ENCODE data around the gene MITF. TPM values are rescaled to one million over a fixed set of nuclear protein-coding genes. Genes with fewer than 3 reads are reported as not detected.

MITF gene
- total RNA-seq, 2 experiments from 2014 or later = not detected

- H3K27ac ChIP-seq (ENCODE audit: low read depth, low read length, poor library complexity, severe bottlenecking) = no peak overlapping the region
- no peak for DNase-seq (ENCODE audit: low spot score)
- no peaks in the 10 kb centered on the region for H3K79me2 ChIP-seq (ENCODE audit: insufficient read depth, low read depth, low read length)
- no peaks in the 10 kb centered on the region for H3K4me1 ChIP-seq (ENCODE audit: insufficient read depth, low read length, poor library complexity, severe bottlenecking)
- CTCF ChIA-PET (ENCODE audit: unreplicated experiment) = no interaction called here
- no peak for TF ChIP-seq EZH2phosphoT487 (IDR thresholded peaks at IDR 0.05; ENCODE audit: borderline replicate concordance, low read depth, low read length)
- TF ChIP-seq CTCF (conservative IDR thresholded peaks at IDR 0.05; ENCODE audit: low read length) = no peak
- no peak overlapping the region for H3K4me3 ChIP-seq (ENCODE audit: low read depth, low read length, poor library complexity, severe bottlenecking)
- H2AFZ ChIP-seq (ENCODE audit: low read length) = no peak overlapping the region
- H4K20me1 ChIP-seq (ENCODE audit: insufficient read depth, low read length) = no peaks in the 10 kb centered on the region
- BruUV-seq (replicated peaks) = no TSS peak
- POLR2A ChIA-PET = no interaction called here
- intact Hi-C loops (cut with micrococcal nuclease; ENCODE audit: unreplicated experiment) = no loop called here
- no peaks in the 10 kb centered on the region for H3K9me2 ChIP-seq (ENCODE audit: insufficient read depth, low read length)
- H3K4me2 ChIP-seq (ENCODE audit: low read length) = no peak overlapping the region
- no peaks in the 10 kb centered on the region for H3K36me3 ChIP-seq (ENCODE audit: insufficient read depth, low read length)
- H3K9me3 ChIP-seq (ENCODE audit: low read length) = no peaks in the 10 kb centered on the region
Observed at GRCh38 chr3:69700949-69701348, 38.3 kb upstream of the MITF start.

- Histone ChIP-seq H3K4me2 (ENCODE audit: low read length) (no peak overlapping the region), H3K36me3 (ENCODE audit: insufficient read depth, low read length) (no peaks in the 10 kb centered on the region), H4K20me1 (ENCODE audit: insufficient read depth, low read length) (no peaks in the 10 kb centered on the region), H2AFZ (ENCODE audit: low read length) (no peak overlapping the region), H3K9me3 (ENCODE audit: low read length) (no peaks in the 10 kb centered on the region), H3K4me1 (ENCODE audit: insufficient read depth, low read length, poor library complexity, severe bottlenecking) (no peaks in the 10 kb centered on the region), H3K27ac (ENCODE audit: low read depth, low read length, poor library complexity, severe bottlenecking) (no peak overlapping the region), H3K79me2 (ENCODE audit: insufficient read depth, low read depth, low read length) (no peaks in the 10 kb centered on the region), H3K4me3 (ENCODE audit: low read depth, low read length, poor library complexity, severe bottlenecking) (no peak overlapping the region), H3K9me2 (ENCODE audit: insufficient read depth, low read length) (no peaks in the 10 kb centered on the region)
- ChIA-PET CTCF (ENCODE audit: unreplicated experiment) (no interaction called here), POLR2A (interaction anchor here (1.1 kb wide), 1 partner anchor 147 kb away, joined by 3 read pairs; no protein-coding TSS in a partner anchor)
- intact Hi-C loops (cut with micrococcal nuclease; ENCODE audit: unreplicated experiment) = no loop called here
- DNase-seq (ENCODE audit: low spot score) = no peak
- no TSS peak for BruUV-seq (replicated peaks)
- TF ChIP-seq CTCF (conservative IDR thresholded peaks at IDR 0.05; ENCODE audit: low read length) (no peak), EZH2phosphoT487 (IDR thresholded peaks at IDR 0.05; ENCODE audit: borderline replicate concordance, low read depth, low read length) (no peak)
Observed at GRCh38 chr3:69710153-69710977, 28.9 kb upstream of the MITF start.

- TF ChIP-seq EZH2phosphoT487 (IDR thresholded peaks at IDR 0.05; ENCODE audit: borderline replicate concordance, low read depth, low read length) (no peak), CTCF (conservative IDR thresholded peaks at IDR 0.05; ENCODE audit: low read length) (no peak)
- no TSS peak for BruUV-seq (replicated peaks)
Observed at GRCh38 chr3:69712269-69712668, 27.0 kb upstream of the MITF start.

More at GRCh38 chr3:69712269-69712668, 27.0 kb upstream of the MITF start:
- Histone ChIP-seq H3K27ac (ENCODE audit: low read depth, low read length, poor library complexity, severe bottlenecking) (no peak overlapping the region), H3K4me2 (ENCODE audit: low read length) (no peak overlapping the region), H3K4me1 (ENCODE audit: insufficient read depth, low read length, poor library complexity, severe bottlenecking) (no peaks in the 10 kb centered on the region), H4K20me1 (ENCODE audit: insufficient read depth, low read length) (no peaks in the 10 kb centered on the region), H3K9me3 (ENCODE audit: low read length) (no peaks in the 10 kb centered on the region), H3K9me2 (ENCODE audit: insufficient read depth, low read length) (no peaks in the 10 kb centered on the region), H3K4me3 (ENCODE audit: low read depth, low read length, poor library complexity, severe bottlenecking) (no peak overlapping the region), H3K36me3 (ENCODE audit: insufficient read depth, low read length) (no peaks in the 10 kb centered on the region), H3K79me2 (ENCODE audit: insufficient read depth, low read depth, low read length) (no peaks in the 10 kb centered on the region), H2AFZ (ENCODE audit: low read length) (no peak overlapping the region)
- CTCF ChIA-PET (ENCODE audit: unreplicated experiment) = no interaction called here
- no peak for DNase-seq (ENCODE audit: low spot score)
- intact Hi-C loops (cut with micrococcal nuclease; ENCODE audit: unreplicated experiment) = no loop called here
- POLR2A ChIA-PET = no interaction called here
